Mesendoderm (in vitro differentiated cells): ENCODE results near the gene TMEM250. TPM values are rescaled to one million over a fixed set of nuclear protein-coding genes. Genes with fewer than 3 reads are reported as not detected.

ENCODE experiments used
- DNase-seq: peaks from one replicate; pipeline ENCODE4 v3.0.0; 2013
- H2AK5ac ChIP-seq: 2 replicates; pipeline ENCODE4 v1.6.1; 2013; ENCODE audit warnings: low read length, inconsistent platforms
- H2BK120ac ChIP-seq: 2 replicates; pipeline ENCODE4 v1.6.1; 2013; ENCODE audit warnings: low read depth, mild to moderate bottlenecking, low read length, moderate library complexity, mixed read lengths
- H2BK15ac ChIP-seq: replicated peaks from 2 replicates; pipeline ENCODE4 v1.6.1; 2013; ENCODE audit warnings: low read depth, mild to moderate bottlenecking, moderate library complexity
- H2BK5ac ChIP-seq: 2 replicates; pipeline ENCODE4 v1.6.1; 2013; ENCODE audit warnings: low read length, inconsistent platforms
- H3K18ac ChIP-seq: 2 replicates; pipeline ENCODE4 v1.6.1; 2013; ENCODE audit warnings: mild to moderate bottlenecking, low read length, mixed read lengths
- H3K23ac ChIP-seq: one replicate; pipeline ENCODE4 v1.6.1; 2013; ENCODE audit warnings: low read length
- H3K27ac ChIP-seq: 2 replicates; pipeline ENCODE4 v1.5.1; 2013; ENCODE audit warnings: low read depth, mild to moderate bottlenecking, inconsistent platforms, low read length, moderate library complexity
- H3K27me3 ChIP-seq: 2 replicates; pipeline ENCODE4 v1.6.1; 2013; ENCODE audit warnings: low read length, control low read depth, mild to moderate bottlenecking, inconsistent platforms; ENCODE audit not compliant: insufficient read depth, poor library complexity
- H3K36me3 ChIP-seq: 2 replicates; pipeline ENCODE4 v1.6.1; 2013; ENCODE audit warnings: low read length, inconsistent platforms; ENCODE audit not compliant: control insufficient read depth, insufficient read depth
- H3K4ac ChIP-seq: one replicate; pipeline ENCODE4 v1.6.1; 2013; ENCODE audit warnings: low read depth, mild to moderate bottlenecking, low read length, moderate library complexity
- H3K4me1 ChIP-seq: 2 replicates; pipeline ENCODE4 v1.6.1; 2013; ENCODE audit warnings: low read depth, low read length, inconsistent platforms; ENCODE audit not compliant: control insufficient read depth
- H3K4me2 ChIP-seq: 2 replicates; pipeline ENCODE4 v1.6.1; 2013; ENCODE audit warnings: low read length
- H3K4me3 ChIP-seq: 2 replicates; pipeline ENCODE4 v1.5.1; 2013; ENCODE audit warnings: mild to moderate bottlenecking, low read length
- H3K56ac ChIP-seq: one replicate; pipeline ENCODE4 v1.6.1; 2013; ENCODE audit warnings: low read length
- H3K79me1 ChIP-seq: 2 replicates; pipeline ENCODE4 v1.6.1; 2013; ENCODE audit warnings: low read length, inconsistent platforms
- H3K79me2 ChIP-seq: 2 replicates; pipeline ENCODE4 v1.6.1; 2013; ENCODE audit warnings: mild to moderate bottlenecking, low read length; ENCODE audit not compliant: control insufficient read depth, insufficient read depth
- H3K9ac ChIP-seq: 2 replicates; pipeline ENCODE4 v1.6.1; 2013; ENCODE audit warnings: low read length, inconsistent platforms
- H4K5ac ChIP-seq: one replicate; pipeline ENCODE4 v1.6.1; 2013; ENCODE audit warnings: low read length
- H4K8ac ChIP-seq: one replicate; pipeline ENCODE4 v1.6.1; 2013; ENCODE audit warnings: low read depth, mild to moderate bottlenecking, control low read depth, low read length, moderate library complexity
- WGBS: extraction: QIAGEN DNeasy Blood & Tissue Kit; methylation state at CpG from one replicate; pipeline ENCODE4 v1.1.7; 2013; ENCODE audit warnings: low lambda C conversion rate, missing lambda C conversion rate; ENCODE audit not compliant: insufficient coverage; ENCODE audit errors: extremely low coverage; 5-methylcytosine and 5-hydroxymethylcytosine counted together
- polyA plus RNA-seq, 2 experiments: library from polyadenylated mRNA; stranded (reverse); fragments of 200-250 nt; gene quantifications; one replicate each; pipeline ENCODE4 v1.2.3, GENCODE V29; 2013

TMEM250 gene, protein sequence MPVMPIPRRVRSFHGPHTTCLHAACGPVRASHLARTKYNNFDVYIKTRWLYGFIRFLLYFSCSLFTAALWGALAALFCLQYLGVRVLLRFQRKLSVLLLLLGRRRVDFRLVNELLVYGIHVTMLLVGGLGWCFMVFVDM
- polyA plus RNA-seq (2013, experiment 1 of 2): 21.7 TPM
- 22.2 TPM for polyA plus RNA-seq (2013, experiment 2 of 2)

DNA sequence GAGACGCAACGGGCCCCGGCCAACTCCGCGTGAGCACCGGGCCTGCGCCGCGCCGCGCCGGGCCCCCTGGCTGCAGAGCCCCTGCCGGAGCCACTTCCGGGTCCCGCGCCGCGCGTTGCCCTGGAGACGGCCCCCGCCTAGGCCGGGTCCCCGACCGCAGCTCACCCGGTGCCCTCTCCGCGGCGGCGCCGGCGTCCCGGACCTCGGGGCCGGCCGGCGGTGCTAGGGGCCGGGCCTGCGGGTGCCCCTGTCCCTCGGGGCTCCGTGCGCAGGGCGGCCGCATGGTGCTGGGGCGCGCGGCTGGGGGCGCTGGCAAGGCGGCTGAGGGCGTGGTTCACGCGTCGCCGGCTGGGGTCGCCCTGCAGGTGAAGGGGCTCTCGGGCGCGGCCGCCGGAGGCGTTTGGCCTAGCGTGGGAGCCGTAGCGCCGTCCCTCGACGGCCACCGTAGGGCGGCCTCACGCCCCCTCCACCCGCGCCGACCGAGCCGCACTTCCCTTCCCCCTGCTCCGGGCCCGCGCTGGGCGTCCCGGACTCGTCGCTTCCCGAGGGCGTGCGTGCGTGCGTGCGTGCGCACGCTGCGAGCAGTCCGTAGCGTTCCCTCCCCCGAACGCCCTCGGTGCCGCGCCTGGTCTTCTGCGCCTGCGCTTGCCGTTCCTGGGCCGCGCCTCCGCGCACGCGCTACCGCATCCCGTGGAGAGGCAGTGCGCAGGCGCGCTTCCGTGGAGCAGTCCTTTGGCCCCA lies at the start of gene TMEM250:
Gene TMEM250 (minus strand): TSS at position 556 of the 741 bp plus-strand sequence. CDS start 1,975 bp downstream, outside the sequence.
- Histone ChIP-seq H4K5ac (no peak within 1 kb of the TSS), H4K8ac (peak within 1 kb of the TSS; percentile 90), H3K18ac (peak within 1 kb of the TSS; percentile 88), H2BK15ac (no peak within 1 kb of the TSS), H2AK5ac (no peak within 1 kb of the TSS), H3K4me1 (no peaks in the 10 kb centered on the region), H3K23ac (peak within 1 kb of the TSS; percentile 66), H3K27ac (peak within 1 kb of the TSS; percentile 90), H3K79me2 (no peaks in the 10 kb centered on the region), H3K79me1 (peaks cover 10% of the 10 kb centered on the region), H3K4me3 (peak within 1 kb of the TSS; percentile 69), H3K36me3 (no peaks in the 10 kb centered on the region), H3K27me3 (no peaks in the 10 kb centered on the region), H2BK120ac (peak within 1 kb of the TSS; percentile 50), H3K4me2 (peak within 1 kb of the TSS; percentile 93), H3K9ac (peak within 1 kb of the TSS; percentile 93), H3K4ac (peak within 1 kb of the TSS; percentile 92), H3K56ac (peak within 1 kb of the TSS; percentile 94), H2BK5ac (peak within 1 kb of the TSS; percentile 50)
- peak; percentile 98 for DNase-seq
- no CpG with 5 or more reads among the region's 112 CpGs for WGBS

DNA sequence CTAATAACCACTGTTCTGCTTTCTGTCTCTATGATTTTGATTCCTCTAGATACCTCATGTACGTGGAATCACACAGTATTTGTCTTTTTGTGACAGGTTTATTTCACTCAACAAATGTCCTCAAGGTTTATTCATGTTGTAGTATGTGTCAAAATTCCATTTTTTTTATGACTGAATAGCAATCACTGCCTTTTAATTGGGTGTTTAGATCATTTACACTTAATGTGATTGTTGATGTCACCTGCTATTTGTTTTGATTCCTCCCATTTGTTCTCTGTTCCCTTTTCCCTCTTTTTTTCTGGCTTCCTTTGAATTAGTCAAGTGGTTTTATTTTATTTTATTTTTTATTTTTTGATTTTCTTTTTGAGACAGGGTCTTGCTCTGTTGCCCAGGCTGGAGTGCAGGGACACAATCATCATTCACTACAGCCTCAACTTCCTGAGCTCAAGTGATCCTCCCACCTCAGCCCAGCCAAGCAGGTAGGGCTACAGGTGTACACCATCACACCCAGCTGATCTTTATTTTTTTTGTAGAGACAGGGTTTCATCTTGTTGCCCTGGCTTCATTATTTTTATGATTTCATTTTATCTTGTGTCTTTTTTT lies 44.7 kb upstream of the TMEM250 start:
- no peaks in the 10 kb centered on the region for H3K36me3 ChIP-seq
- no peak overlapping the region for H3K4me3 ChIP-seq
- no peak for DNase-seq
- no peak overlapping the region for H2BK120ac ChIP-seq
- H2BK5ac ChIP-seq: no peak overlapping the region
- no peaks in the 10 kb centered on the region for H3K4me1 ChIP-seq
- H3K79me2 ChIP-seq: no peaks in the 10 kb centered on the region
- no peak overlapping the region for H2BK15ac ChIP-seq
- no peaks in the 10 kb centered on the region for H3K27me3 ChIP-seq
- no peak overlapping the region for H3K4me2 ChIP-seq
- H3K23ac ChIP-seq: no peak overlapping the region
- H3K4ac ChIP-seq: no peak overlapping the region
- no peak overlapping the region for H2AK5ac ChIP-seq
- H3K18ac ChIP-seq: no peak overlapping the region
- H3K9ac ChIP-seq: no peak overlapping the region
- WGBS: no CpG with 5 or more reads among the region's 1 CpG
- no peak overlapping the region for H3K56ac ChIP-seq
- no peaks in the 10 kb centered on the region for H3K79me1 ChIP-seq
- H4K8ac ChIP-seq: no peak overlapping the region
- no peak overlapping the region for H3K27ac ChIP-seq
- H4K5ac ChIP-seq: no peak overlapping the region

DNA sequence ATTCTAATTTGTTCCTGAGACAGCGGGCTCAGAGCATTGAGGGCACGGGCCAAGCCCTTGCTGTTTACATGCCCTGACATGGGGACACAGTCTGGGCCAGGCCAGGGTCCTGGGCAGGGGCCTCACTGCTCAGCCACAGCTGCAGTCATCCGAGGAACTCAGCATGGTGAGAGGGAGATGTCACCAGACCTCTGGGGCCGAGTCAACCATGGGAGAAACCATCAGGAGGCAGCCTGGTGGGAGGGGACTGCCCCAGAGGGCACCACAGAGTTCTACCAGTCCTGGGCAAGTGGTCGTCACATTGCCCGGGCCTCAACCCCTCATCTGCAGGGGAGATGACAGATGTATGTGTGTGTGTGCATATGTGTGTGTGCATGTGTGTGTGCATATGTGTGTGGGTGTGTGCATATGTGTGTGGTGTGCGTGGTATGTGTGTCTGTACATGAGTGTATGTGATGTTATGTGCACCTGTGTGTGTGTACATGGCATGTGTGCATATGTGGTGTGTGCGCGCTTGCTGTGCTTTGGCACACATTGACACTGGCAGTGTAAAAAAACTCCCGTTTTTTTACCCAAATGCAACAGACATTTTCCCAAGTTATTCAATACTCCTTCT lies 42.4 kb upstream of the TMEM250 start:
- H4K5ac ChIP-seq: no peak overlapping the region
- no peak for DNase-seq
- no peak overlapping the region for H3K56ac ChIP-seq
- no peaks in the 10 kb centered on the region for H3K27me3 ChIP-seq
- no peak overlapping the region for H3K9ac ChIP-seq
- no peaks in the 10 kb centered on the region for H3K4me1 ChIP-seq
- no peak overlapping the region for H4K8ac ChIP-seq
- no peaks in the 10 kb centered on the region for H3K79me1 ChIP-seq
- H3K18ac ChIP-seq: no peak overlapping the region
- no peak overlapping the region for H3K23ac ChIP-seq
- H2AK5ac ChIP-seq: no peak overlapping the region
- WGBS: no CpG with 5 or more reads among the region's 10 CpGs
- no peak overlapping the region for H2BK5ac ChIP-seq
- H3K36me3 ChIP-seq: no peaks in the 10 kb centered on the region
- no peak overlapping the region for H3K4ac ChIP-seq
- no peak overlapping the region for H2BK15ac ChIP-seq
- H3K79me2 ChIP-seq: no peaks in the 10 kb centered on the region
- no peak overlapping the region for H3K27ac ChIP-seq
- H2BK120ac ChIP-seq: no peak overlapping the region
- no peak overlapping the region for H3K4me3 ChIP-seq
- no peak overlapping the region for H3K4me2 ChIP-seq

DNA sequence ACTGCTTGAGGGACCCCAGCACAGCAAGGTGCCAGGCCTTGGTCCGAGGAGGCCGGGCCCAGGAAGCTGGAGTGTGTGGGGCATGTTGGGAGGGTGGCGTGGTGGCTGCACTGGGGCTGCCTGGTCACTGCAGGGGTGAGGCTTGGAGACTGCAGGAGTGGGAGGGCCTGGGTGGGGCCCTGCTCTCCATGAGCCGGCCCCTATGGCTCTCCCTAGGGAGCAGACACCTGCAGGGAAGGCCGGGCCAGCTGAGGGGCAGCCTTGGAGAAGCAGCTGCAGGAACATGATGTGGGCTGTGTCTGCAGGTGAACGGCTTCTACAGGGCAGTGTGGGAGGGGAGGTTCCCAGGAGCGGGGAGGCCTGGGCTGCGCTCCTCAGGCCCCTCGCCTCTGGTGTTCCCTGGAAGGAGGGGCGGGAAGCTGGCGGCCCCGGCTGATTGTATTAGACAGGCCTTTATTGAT lies 41.7 kb upstream of the TMEM250 start:
- Histone ChIP-seq H4K5ac (no peak overlapping the region), H3K4me1 (no peaks in the 10 kb centered on the region), H3K27ac (no peak overlapping the region), H2BK15ac (no peak overlapping the region), H3K18ac (no peak overlapping the region), H2AK5ac (no peak overlapping the region), H3K56ac (no peak overlapping the region), H3K36me3 (no peaks in the 10 kb centered on the region), H3K4me2 (no peak overlapping the region), H3K23ac (no peak overlapping the region), H3K79me2 (no peaks in the 10 kb centered on the region), H2BK120ac (no peak overlapping the region), H2BK5ac (no peak overlapping the region), H3K4ac (no peak overlapping the region), H3K9ac (no peak overlapping the region), H4K8ac (no peak overlapping the region), H3K27me3 (no peaks in the 10 kb centered on the region), H3K79me1 (no peaks in the 10 kb centered on the region), H3K4me3 (no peak overlapping the region)
- no CpG with 5 or more reads among the region's 12 CpGs for WGBS
- DNase-seq: no peak

DNA sequence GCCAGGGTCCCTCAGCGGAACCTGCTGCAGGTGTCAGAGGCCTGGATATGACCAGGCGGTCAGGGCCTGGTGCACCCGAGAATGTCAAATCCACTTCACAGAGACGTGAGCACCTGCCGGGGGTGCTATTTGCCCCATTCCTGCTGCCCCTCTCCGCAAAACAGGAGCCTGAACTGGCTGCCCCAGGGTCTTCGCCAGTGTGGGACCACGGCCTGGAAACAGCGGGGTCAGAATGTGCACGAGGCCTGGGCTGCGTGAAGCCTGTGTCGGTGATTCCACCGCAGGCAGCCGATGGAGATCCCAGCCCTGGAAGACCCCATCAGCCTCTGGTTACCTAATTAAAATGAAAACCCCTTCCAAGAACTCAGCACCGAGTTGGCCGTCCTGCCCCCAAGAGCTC lies 41.2 kb upstream of the TMEM250 start:
- Histone ChIP-seq H3K36me3 (no peaks in the 10 kb centered on the region), H3K79me1 (no peaks in the 10 kb centered on the region), H2BK15ac (no peak overlapping the region), H2AK5ac (no peak overlapping the region), H3K27ac (no peak overlapping the region), H3K9ac (no peak overlapping the region), H3K79me2 (no peaks in the 10 kb centered on the region), H3K56ac (no peak overlapping the region), H3K4me3 (no peak overlapping the region), H3K18ac (no peak overlapping the region), H4K5ac (no peak overlapping the region), H3K27me3 (no peaks in the 10 kb centered on the region), H3K4me2 (no peak overlapping the region), H2BK5ac (no peak overlapping the region), H2BK120ac (no peak overlapping the region), H3K4ac (no peak overlapping the region), H3K23ac (no peak overlapping the region), H3K4me1 (no peaks in the 10 kb centered on the region), H4K8ac (no peak overlapping the region)
- WGBS: no CpG with 5 or more reads among the region's 16 CpGs
- DNase-seq: no peak
